HEK293T (cell line): ENCODE data around the gene GPD1.

Experiments used
- BHLHE40 ChIP-seq: fragments of 450-650 bp; IDR thresholded peaks from 2 replicates; pipeline ENCODE4 v1.6.1; 2016; ENCODE audit warnings: mild to moderate bottlenecking, moderate library complexity, borderline replicate concordance
- CTBP1 ChIP-seq: fragments of 450-650 bp; IDR thresholded peaks from 2 replicates; pipeline ENCODE4 v1.6.1; 2016; ENCODE audit warnings: borderline replicate concordance
- ELF4 ChIP-seq: fragments of 450-650 bp; IDR thresholded peaks from 2 replicates; pipeline ENCODE4 v1.6.1; 2017; ENCODE audit warnings: antibody characterized with exemption
- FOXA1 ChIP-seq: fragments of 450-650 bp; IDR thresholded peaks from 2 replicates; pipeline ENCODE4 v1.6.1; 2016; ENCODE audit warnings: mild to moderate bottlenecking
- FOXM1 ChIP-seq: fragments of 450-650 bp; IDR thresholded peaks from 2 replicates; pipeline ENCODE4 v1.6.1; 2017; ENCODE audit warnings: mild to moderate bottlenecking, borderline replicate concordance
- L3MBTL2 ChIP-seq: fragments of 450-650 bp; conservative IDR thresholded peaks from 2 replicates; pipeline ENCODE4 v1.6.1; 2016; ENCODE audit warnings: mild to moderate bottlenecking
- NFRKB ChIP-seq: fragments of 450-650 bp; IDR thresholded peaks from 2 replicates; pipeline ENCODE4 v1.6.1; 2016; ENCODE audit warnings: mild to moderate bottlenecking, moderate library complexity
- SP1 ChIP-seq: fragments of 450-650 bp; IDR thresholded peaks from 2 replicates; pipeline ENCODE4 v1.6.1; 2017
- SUZ12 ChIP-seq: fragments of 450-650 bp; IDR thresholded peaks from 2 replicates; pipeline ENCODE4 v1.6.1; 2016; ENCODE audit warnings: mild to moderate bottlenecking
- TF ChIP-seq, protein P1 (sequence below): fragments of 450-650 bp; IDR thresholded peaks from 2 replicates; pipeline ENCODE4 v1.6.1; 2016

DNA sequence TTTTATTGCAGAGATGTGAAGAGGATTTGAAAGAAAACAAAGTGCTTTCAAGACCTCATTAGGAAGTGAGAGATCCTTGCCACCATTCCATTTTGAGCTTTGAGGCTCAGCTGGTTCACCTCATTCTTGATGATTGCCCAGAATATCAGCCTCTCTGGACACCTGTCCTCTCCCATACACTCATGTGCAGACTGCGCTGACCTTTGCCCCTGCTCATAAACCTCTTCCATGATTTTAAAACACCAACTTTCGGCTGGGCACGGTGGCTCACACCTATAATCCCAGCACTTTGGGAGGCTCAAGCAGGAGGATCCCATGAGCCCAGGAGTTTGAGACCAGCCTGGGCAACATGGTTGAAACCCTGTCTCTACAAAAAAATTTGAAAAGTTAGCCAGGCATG lies 17.1 kb downstream of the GPD1 start:
- no peak for TF ChIP-seq SUZ12
- TF ChIP-seq CTBP1 = no peak
- TF ChIP-seq FOXA1 = no peak
- no peak for TF ChIP-seq ELF4
- TF ChIP-seq SP1 = no peak
- no peak for TF ChIP-seq FOXM1
- TF ChIP-seq BHLHE40 = no peak
- TF ChIP-seq L3MBTL2 = no peak
- TF ChIP-seq, protein P1, sequence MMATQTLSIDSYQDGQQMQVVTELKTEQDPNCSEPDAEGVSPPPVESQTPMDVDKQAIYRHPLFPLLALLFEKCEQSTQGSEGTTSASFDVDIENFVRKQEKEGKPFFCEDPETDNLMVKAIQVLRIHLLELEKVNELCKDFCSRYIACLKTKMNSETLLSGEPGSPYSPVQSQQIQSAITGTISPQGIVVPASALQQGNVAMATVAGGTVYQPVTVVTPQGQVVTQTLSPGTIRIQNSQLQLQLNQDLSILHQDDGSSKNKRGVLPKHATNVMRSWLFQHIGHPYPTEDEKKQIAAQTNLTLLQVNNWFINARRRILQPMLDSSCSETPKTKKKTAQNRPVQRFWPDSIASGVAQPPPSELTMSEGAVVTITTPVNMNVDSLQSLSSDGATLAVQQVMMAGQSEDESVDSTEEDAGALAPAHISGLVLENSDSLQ = no peak
- no peak for TF ChIP-seq NFRKB
